ENCODE data around the gene USP49.

- TF ChIP-seq POLR2A (IDR thresholded peaks at IDR 0.05) (no peak), EP300 (IDR thresholded peaks at IDR 0.05; ENCODE audit: low read depth) (no peak), POLR2AphosphoS5 (IDR thresholded peaks at IDR 0.05) (no peak)
These were observed 127.9 kb downstream of the USP49 start for GRCh38 chr6:41767112-41767833.

All from transverse colon (tissue), 3 donors.